ENCODE results near the gene UBE2O.
A peak's percentile ranks its signal among the peaks of the same experiment; 100 is the strongest.

Gene UBE2O

DNA sequence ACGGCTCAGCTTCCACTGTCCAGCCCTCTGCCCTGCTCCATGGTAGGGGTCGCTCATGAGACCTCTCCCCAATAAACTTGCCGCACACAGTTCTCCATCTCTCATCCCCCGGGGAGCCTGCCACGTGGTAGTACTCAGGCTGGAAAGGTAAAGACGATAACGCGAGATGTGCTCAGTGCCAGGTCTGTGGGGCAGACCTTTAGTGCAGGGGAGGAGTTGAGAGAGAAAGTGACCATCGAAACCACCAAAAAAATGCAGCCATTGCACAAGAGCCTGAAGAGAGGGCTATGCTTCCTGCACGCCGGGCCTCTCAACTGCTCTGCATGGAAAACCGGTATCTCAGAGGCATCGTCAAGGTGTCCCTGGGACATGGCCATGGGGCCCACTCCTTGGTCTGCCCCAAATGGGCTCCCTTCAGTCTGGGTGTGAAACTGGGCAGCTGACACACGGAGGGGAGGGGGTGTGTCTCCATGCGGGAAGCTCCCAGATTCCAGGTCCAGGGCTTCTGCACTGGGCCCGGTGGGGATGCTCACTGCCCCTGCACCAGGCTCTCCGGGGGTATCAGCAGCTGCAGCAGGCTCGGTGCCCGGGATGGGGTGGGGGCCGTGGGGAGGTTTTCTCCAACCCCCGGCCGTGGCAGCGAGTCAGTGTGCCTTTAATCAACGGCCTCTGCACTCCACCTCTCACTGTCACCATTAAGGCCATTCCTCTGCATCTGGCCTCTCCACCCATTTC lies 9.8 kb upstream of the UBE2O start:
- no peak for DNase-seq

DNA sequence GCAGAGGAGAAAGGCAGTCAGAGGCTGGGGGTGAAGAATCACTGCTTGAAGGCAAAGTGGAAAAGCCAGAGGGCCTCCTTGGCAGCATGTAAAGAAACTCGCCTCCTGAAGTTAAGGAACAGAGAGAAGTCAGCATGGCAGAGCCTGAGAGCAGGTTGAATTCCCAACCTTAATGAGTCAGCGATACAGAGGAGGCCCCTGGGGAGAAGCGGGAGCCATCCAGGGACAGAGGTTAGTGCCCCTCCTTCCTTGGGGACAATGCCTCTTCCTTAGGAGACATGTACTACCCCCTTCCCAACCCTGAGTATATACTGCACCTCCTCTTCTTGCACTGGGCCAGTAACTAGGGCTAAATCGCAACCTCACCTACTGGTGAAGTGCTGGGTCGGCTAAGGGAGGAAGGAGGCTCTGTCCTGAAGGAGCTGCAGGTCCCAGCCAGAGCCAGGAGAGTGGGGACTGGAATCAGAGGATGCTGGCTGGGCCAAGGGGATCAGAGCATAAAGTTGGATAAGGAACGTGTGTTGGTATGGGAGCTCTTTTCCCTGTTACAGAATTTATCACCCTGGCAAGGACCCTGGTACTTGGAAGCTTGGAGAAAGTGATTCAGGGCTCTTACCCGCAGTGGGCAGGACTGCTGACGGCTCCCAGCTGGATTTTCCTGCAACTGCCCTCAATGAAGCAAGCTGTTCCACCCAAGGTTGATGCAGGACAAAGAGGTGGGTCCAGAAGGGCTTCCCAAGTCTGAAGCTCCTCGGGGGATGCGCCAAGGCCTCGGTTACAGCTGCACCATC lies 9.0 kb upstream of the UBE2O start:
- DNase-seq = no peak

- DNase-seq = no peak
These were observed 6.7 kb upstream of the UBE2O start for GRCh38 chr17:76459674-76460073.

- DNase-seq = peak; percentile 63
These were observed 5.9 kb upstream of the UBE2O start for GRCh38 chr17:76458580-76459490.

DNA sequence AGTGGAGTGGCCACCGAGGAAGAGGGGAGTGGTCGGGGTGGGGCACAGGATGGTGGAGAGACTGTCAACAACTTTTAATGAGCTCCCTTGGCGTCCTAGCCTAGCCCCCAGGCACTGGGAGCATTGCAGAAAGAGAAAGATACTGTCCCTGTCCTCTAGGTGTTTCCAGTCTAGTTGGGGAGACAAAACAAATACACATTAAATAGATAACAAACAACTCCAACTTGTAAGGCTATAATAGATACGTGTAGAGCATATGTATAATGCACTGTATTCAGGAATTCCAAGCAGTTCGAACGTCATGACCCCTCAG lies 435 bp upstream of the UBE2O start:
- DNase-seq = no peak

DNA sequence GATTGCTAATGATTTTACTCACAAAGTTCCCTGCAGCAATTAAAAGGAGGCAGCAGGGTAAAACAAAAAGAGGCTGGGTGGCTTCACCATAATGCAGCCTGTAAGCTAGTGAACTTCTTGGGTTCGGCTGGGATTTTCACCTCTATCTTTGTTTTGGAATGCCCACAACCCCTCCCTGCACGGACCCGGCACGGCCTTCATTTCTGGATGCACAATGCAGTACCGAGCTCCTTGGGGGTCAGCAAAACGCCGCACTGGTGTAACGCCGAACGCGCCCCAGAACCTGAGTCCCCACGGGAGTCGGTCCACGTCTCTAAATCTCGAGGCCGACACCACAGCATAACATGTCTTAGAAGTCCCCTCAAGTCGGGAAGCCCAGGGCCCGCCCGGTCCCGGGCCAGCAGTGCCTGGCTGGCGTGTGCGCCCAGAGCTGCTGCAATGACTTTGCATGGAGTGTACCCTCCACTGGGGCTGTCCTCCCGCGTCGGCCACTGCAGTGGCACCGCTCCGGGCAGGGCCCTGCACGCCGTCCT lies 759 bp downstream of the UBE2O start:
- DNase-seq = peak; percentile 28

DNA sequence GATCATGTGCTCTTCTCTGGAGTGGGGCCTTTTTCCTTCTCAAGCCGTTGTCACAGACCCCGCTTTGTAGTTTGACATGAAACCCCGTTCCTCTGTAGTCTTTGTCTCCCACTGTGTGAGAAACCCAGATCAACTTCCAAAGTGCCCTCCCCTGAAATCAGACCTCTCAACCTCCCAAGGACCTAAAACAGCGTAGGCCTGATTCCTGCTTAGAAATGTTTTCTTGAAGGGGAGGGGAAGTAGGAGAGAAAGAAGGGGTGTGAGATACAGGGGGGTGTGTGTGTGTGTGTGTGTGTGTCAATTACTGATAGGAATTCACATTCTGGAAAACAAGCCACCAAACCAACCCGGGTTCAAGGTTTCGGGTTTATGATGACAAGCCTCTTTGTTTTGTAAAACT lies 1.4 kb downstream of the UBE2O start:
- no peak for DNase-seq

DNA sequence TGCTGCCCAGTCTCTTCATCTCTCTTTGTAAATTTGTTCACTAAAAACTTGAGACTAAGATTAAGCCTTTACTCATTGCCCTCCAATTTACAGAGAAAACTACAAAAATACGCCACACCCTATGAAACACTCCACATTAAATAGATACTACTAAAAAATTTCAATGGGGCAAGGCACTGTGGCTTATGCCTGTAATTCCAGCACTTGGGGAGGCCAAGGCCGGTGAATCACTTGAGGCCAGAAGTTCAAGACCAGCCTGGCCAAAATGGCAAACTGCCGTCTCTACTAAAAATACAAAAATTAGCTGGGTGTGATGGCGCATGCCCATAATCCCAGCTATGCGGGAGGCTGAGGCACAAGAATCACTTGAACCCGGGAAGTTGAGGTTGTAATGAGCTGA lies 3.8 kb downstream of the UBE2O start:
- no peak for DNase-seq

GRCh38 chr17:76447931-76448652 lies 4.9 kb downstream of the UBE2O start:
- DNase-seq = peak; percentile 24

DNA sequence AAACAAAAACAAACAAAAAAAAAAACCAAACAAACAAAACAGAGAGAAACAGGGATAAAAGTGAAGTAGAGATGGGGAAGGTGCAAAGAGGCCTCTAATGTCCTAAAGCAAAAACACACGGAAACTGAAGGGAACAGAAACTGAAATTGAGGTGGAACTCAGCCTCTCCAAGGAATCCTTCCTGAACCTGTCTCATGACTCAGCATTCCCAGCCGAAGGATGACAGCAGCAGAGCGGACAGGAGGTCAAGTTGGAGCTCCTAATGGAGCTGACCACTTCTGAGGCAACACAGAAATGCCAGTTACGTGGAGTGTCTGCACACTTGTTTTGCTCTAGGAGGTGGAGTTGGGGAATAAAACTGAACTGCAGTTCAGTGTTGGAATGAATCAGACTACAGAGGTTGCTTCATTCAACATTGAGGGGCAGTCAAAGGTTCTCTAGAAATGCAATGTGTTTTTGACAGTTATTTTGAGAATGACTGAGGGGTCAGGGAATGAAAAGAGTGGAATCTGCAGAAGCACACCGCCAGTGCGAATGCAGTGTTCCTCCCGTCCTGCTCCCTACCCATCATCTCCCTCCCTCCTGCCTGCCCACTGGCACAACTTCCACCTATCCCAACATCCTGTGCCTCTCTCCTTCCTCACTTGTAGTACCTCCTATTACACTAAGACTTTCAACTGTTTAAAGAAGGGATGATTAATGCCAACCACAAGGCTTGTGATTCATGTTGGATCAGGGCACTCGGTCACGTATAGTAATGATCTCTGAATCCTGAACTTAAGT lies 6.3 kb downstream of the UBE2O start:
- DNase-seq = peak; percentile 90

GRCh38 chr17:76445697-76446448 lies 7.1 kb downstream of the UBE2O start:
- DNase-seq = no peak

GRCh38 chr17:76444518-76445311 lies 8.2 kb downstream of the UBE2O start:
- DNase-seq = peak; percentile 71

DNA sequence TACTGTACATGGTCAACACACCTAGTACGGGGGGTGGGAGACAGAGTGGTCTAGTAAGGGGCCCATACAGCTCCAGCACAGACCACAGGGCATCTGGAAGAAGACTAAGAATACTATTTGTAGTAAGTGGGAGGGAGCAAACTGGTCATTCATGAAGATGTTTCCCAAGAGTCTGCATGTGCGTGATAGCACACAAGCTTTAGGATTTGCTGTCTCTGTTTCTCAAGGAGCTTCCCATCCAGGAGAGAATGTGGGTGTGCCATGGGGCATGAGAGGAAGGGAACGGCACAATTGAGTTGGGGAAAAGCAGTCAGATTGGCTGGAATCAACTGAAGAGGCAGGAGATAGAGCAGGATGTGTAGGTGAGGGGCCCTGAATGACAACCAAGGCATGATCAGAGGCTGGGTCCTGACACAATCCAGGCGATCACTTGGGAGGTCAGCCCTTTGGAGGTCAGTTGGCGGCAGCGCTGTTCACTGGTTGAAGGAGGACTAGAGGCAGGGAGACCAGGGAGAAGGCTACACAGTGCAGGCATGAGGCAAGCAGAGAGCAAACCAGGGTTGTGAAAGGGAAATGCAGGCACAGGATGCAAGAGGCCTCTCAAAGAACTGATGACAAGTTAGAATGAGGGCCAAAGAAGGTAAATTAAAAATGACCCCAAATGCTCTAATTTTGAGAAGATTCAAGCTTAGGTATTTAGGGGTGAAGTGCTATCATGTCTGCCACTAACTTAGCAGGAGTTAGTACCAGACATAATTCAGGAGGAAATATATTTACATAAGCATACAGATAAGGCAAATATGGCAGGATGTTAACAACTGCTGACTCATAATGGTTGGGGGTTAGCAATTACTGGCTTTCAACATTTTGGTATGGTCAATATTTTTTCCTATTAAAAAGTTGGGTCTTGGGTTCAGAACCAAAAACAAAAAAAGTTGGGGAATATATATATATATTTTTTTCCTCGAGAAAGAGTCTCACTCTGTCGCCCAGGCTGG lies 10.3 kb downstream of the UBE2O start:
- peak; percentile 34 for DNase-seq

- DNase-seq = no peak
These were observed 11.1 kb downstream of the UBE2O start for GRCh38 chr17:76441686-76442340.

- DNase-seq = no peak
These were observed 12.1 kb downstream of the UBE2O start for GRCh38 chr17:76440751-76441362.

DNA sequence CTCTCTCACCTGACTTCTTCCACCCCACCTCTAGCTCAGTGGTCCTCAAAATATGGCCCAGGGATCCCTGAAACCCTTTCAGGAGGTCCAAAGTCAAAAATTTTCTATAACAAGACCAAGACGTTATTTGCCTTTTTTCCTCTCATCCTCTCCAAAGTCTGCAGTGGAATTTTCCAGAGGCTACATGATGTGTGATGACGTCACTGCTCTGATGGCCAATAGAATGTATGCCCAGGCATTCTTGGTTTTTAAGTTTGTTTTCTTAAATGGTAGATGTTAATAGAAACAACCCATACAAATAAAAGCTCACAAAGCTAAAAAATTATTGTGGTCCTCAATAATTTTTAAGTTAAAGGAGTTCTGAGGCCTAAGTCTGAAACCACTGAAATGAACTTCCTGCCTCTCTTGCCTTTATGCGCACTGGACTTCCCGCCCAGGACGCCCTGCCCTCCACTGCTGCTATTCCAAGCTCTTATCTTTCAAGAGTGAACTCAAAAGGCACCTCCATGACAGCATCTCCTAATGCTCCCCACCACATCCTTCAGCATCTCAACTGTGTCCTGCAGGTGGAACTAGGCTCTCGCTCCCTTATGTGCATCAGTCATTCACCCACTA lies 13.5 kb downstream of the UBE2O start:
- no peak for DNase-seq

- DNase-seq = no peak
These were observed 14.0 kb downstream of the UBE2O start for GRCh38 chr17:76438906-76439305.

Measured in EL (cell line).